DOHH2 (cell line): Measurements from ENCODE around the gene CIAPIN1.

ENCODE experiments used
- H3F3A ChIP-seq: fragments of 200-600 bp; sonication (generic), shearing (Covaris generic); 2 replicates; pipeline ENCODE4 v1.6.0; 2016; ENCODE audit warnings: antibody characterized with exemption, mild to moderate bottlenecking; ENCODE audit not compliant: control insufficient read depth, insufficient read depth
- H3K27ac ChIP-seq: fragments of 200-600 bp; sonication (generic); 2 replicates; pipeline ENCODE4 v1.5.1; 2014; ENCODE audit warnings: low read depth, mild to moderate bottlenecking, low read length, moderate library complexity
- H3K27me3 ChIP-seq: fragments of 200-600 bp; sonication (generic); 2 replicates; pipeline ENCODE4 v1.6.1; 2014; ENCODE audit warnings: mild to moderate bottlenecking, low read length, mixed read lengths; ENCODE audit not compliant: control insufficient read depth
- H3K36me3 ChIP-seq: fragments of 200-600 bp; sonication (generic); 2 replicates; pipeline ENCODE4 v1.6.1; 2014; ENCODE audit warnings: mild to moderate bottlenecking, low read length, moderate library complexity, mixed read lengths; ENCODE audit not compliant: control insufficient read depth
- H3K4me1 ChIP-seq: fragments of 200-600 bp; sonication (generic); 2 replicates; pipeline ENCODE4 v1.6.1; 2014; ENCODE audit warnings: mild to moderate bottlenecking, low read length, mixed read lengths; ENCODE audit not compliant: control insufficient read depth
- H3K4me2 ChIP-seq: fragments of 200-600 bp; sonication (generic); 2 replicates; pipeline ENCODE4 v1.6.0; 2014; ENCODE audit warnings: mild to moderate bottlenecking, low read length, moderate library complexity
- H3K4me3 ChIP-seq: fragments of 200-600 bp; sonication (generic); 2 replicates; pipeline ENCODE4 v1.5.1; 2014; ENCODE audit warnings: mild to moderate bottlenecking, low read length, mixed read lengths
- H3K79me2 ChIP-seq: fragments of 200-600 bp; sonication (generic); 2 replicates; pipeline ENCODE4 v1.6.1; 2014; ENCODE audit warnings: mild to moderate bottlenecking, low read length, mixed read lengths; ENCODE audit not compliant: control insufficient read depth
- H3K9me2 ChIP-seq: fragments of 200-600 bp; sonication (generic); replicated peaks from 2 replicates; pipeline ENCODE4 v1.6.1; 2014; ENCODE audit warnings: mild to moderate bottlenecking, low read length, mixed read lengths; ENCODE audit not compliant: control insufficient read depth
- H3K9me3 ChIP-seq: fragments of 200-600 bp; sonication (generic); 2 replicates; pipeline ENCODE4 v1.6.1; 2014; ENCODE audit warnings: antibody characterized with exemption, low read length, mixed read lengths; ENCODE audit not compliant: control insufficient read depth, insufficient read depth
- H4K20me1 ChIP-seq: fragments of 200-600 bp; sonication (generic); 2 replicates; pipeline ENCODE4 v1.6.0; 2014; ENCODE audit warnings: low read depth, mild to moderate bottlenecking, antibody characterized with exemption, low read length, moderate library complexity; ENCODE audit not compliant: control insufficient read depth, insufficient read depth
- EZH2phosphoT487 ChIP-seq: fragments of 200-600 bp; sonication (generic); IDR thresholded peaks from 2 replicates; pipeline ENCODE4 v1.6.1; 2017; ENCODE audit warnings: borderline replicate concordance, mild to moderate bottlenecking, antibody characterized with exemption, low read length, moderate library complexity, mixed read lengths
- TF ChIP-seq, protein P1 (sequence below): fragments of 200-600 bp; sonication (generic); IDR thresholded peaks from one replicate; pipeline ENCODE4 v1.5.1; 2014; ENCODE audit warnings: antibody characterized with exemption, mild to moderate bottlenecking, low read depth, low read length; ENCODE audit not compliant: poor library complexity, severe bottlenecking

The CIAPIN1 gene

DNA sequence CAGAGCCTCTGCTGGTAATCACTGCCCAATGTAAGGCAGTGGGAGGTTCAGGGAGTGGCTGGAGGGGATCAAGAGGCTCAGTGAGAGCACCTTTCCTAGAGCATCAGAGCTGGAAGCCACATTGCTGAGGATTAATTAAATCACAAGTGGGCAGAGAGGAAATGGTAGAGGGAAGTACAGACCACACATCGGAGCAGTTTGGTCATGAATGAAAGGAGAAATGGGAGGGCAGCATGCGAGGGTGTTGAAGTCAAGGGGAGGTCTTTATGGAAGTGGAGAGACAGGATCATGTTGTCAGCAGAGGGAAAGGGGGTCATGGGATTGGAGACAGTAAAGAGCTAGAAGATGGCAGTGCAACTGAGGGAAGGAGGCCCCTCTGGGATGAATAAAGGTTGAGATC, 40.3 kb downstream of the CIAPIN1 start:
- H4K20me1 ChIP-seq = no peaks in the 10 kb centered on the region
- peaks cover 41% of the 10 kb centered on the region for H3K27me3 ChIP-seq
- TF ChIP-seq EZH2phosphoT487 = no peak
- TF ChIP-seq, protein P1, sequence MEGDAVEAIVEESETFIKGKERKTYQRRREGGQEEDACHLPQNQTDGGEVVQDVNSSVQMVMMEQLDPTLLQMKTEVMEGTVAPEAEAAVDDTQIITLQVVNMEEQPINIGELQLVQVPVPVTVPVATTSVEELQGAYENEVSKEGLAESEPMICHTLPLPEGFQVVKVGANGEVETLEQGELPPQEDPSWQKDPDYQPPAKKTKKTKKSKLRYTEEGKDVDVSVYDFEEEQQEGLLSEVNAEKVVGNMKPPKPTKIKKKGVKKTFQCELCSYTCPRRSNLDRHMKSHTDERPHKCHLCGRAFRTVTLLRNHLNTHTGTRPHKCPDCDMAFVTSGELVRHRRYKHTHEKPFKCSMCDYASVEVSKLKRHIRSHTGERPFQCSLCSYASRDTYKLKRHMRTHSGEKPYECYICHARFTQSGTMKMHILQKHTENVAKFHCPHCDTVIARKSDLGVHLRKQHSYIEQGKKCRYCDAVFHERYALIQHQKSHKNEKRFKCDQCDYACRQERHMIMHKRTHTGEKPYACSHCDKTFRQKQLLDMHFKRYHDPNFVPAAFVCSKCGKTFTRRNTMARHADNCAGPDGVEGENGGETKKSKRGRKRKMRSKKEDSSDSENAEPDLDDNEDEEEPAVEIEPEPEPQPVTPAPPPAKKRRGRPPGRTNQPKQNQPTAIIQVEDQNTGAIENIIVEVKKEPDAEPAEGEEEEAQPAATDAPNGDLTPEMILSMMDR = no peak
- no peak overlapping the region for H3K4me3 ChIP-seq
- no peak overlapping the region for H3K4me2 ChIP-seq
- no peaks in the 10 kb centered on the region for H3K9me3 ChIP-seq
- no peaks in the 10 kb centered on the region for H3K9me2 ChIP-seq
- H3F3A ChIP-seq = no peaks in the 10 kb centered on the region
- no peak overlapping the region for H3K27ac ChIP-seq
- no peaks in the 10 kb centered on the region for H3K79me2 ChIP-seq
- no peaks in the 10 kb centered on the region for H3K36me3 ChIP-seq
- 0 out of 2 replicates have a peak, but pooled peaks cover under 1% of the 10 kb centered on the region for H3K4me1 ChIP-seq

DNA sequence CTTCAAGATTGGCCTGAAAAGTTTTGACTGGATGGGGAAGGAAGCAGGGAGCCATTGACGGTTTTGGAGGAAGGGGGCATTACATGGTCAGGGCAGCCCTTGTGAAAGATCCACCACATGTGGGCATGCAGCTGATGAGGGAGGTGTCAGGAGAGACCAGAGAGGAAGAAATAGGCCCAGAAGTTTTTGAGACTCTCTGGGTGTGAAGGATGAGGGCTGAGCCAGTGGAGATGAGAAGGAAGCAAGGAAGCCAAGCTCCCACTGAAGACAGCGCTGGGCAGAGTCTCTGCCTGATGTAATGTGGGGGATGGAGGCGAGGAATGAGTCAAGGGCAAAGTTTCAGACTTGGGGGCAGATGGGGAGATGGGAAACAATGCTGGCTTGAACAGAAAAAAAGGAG, 42.1 kb downstream of the CIAPIN1 start:
- TF ChIP-seq, protein P1 = no peak
- no peak for TF ChIP-seq EZH2phosphoT487
- H3K4me2 ChIP-seq = no peak overlapping the region
- no peak overlapping the region for H3K4me3 ChIP-seq
- H3K4me1 ChIP-seq = peaks cover 11% of the 10 kb centered on the region
- H4K20me1 ChIP-seq = no peaks in the 10 kb centered on the region
- H3K9me3 ChIP-seq = no peaks in the 10 kb centered on the region
- peaks cover 29% of the 10 kb centered on the region; the same call in 1 of the 2 replicates for H3K27me3 ChIP-seq
- no peak overlapping the region for H3K27ac ChIP-seq
- no peaks in the 10 kb centered on the region for H3F3A ChIP-seq
- no peaks in the 10 kb centered on the region for H3K9me2 ChIP-seq
- H3K36me3 ChIP-seq = no peaks in the 10 kb centered on the region
- H3K79me2 ChIP-seq = no peaks in the 10 kb centered on the region

DNA sequence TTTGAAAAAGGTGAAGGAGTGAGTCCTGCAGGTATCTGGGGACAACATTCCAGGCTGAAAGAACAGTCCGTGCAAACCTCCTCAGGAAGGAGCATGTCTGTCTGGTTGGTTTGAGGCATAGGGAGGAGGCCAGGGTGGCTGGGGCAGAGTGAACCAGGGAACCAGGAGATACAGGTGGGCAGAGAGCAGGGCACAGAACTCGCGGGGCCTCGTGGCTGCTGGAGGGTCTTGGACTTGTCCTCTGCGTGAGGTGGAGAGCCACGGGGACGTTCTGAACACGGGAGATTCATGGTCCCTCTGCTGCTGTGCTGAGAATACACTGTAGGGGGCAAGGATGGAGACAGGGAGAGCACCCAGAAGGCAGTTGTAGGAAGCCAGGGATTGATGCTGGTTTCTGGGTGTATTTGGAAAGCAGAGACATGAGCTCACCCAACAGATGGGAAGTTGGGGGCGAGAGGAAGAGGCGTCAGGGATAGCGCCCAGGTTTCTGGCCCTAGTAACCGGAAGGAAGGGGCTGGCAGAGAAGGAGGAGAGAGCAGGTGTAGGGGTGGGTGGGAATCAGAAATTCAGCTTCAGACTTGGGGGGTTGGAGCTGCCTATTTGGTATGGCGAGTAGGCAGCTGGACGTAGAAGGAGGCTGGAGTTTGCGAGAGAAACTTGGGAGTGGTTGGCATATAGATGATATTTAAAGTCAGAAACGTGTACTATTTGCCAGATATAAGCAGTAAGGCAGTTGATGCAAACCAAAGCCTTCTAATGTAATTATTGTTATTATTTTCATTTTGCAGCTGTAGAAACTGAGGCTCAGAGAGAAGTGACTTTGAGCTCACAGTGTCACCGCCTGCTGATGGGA, 43.0 kb downstream of the CIAPIN1 start, which contains the start of gene CCL17:
Gene CCL17 (plus strand): TSS at position 803 of the 853 bp plus-strand sequence. CDS start 9,166 bp downstream, outside the sequence.
- no peak for TF ChIP-seq EZH2phosphoT487
- TF ChIP-seq, protein P1 = no peak

More for the DNA sequence above, 43.0 kb downstream of the CIAPIN1 start, which contains the start of gene CCL17:
- Histone ChIP-seq H3K36me3 (no peaks in the 10 kb centered on the region), H3K79me2 (no peaks in the 10 kb centered on the region), H3K4me3 (no peak within 1 kb of the TSS), H3K4me2 (no peak within 1 kb of the TSS), H3F3A (no peaks in the 10 kb centered on the region), H3K9me2 (no peaks in the 10 kb centered on the region), H3K27me3 (peaks cover 22% of the 10 kb centered on the region; the same call in 1 of the 2 replicates), H3K4me1 (peaks cover 16% of the 10 kb centered on the region), H3K9me3 (no peaks in the 10 kb centered on the region), H3K27ac (no peak within 1 kb of the TSS), H4K20me1 (no peaks in the 10 kb centered on the region)
